Epithelial cell of esophagus (primary cell): ENCODE data around the gene HS3ST4.
"Not testable (repeated sequence)": the region's sequence is repeated elsewhere in the genome, so short reads cannot be mapped to it uniquely, and the experiment has no call there.

Experiments
- DNase-seq: peaks from one replicate; pipeline ENCODE4 v3.0.0; 2010; ENCODE audit warnings: low read depth
- H3K4me3 ChIP-seq: 2 replicates; pipeline ENCODE4 v1.5.1; 2011; ENCODE audit warnings: mild to moderate bottlenecking, low read length, control low read depth
- CTCF ChIP-seq: IDR thresholded peaks from 2 replicates; pipeline ENCODE4 v1.5.1; 2011; ENCODE audit warnings: low read depth, mild to moderate bottlenecking, low read length, control low read depth, inconsistent platforms; ENCODE audit not compliant: insufficient read depth; ENCODE audit errors: missing control alignments

HS3ST4 gene

GRCh38 chr16:26026709-26027450, 335.1 kb downstream of the HS3ST4 start:
- no peak overlapping the region for H3K4me3 ChIP-seq
- DNase-seq, result no peak
- TF ChIP-seq CTCF, result no peak

- TF ChIP-seq CTCF, result no peak
- DNase-seq, result no peak
- H3K4me3 ChIP-seq, result no peak overlapping the region
These were observed 339.5 kb downstream of the HS3ST4 start for GRCh38 chr16:26031286-26031685.

- not testable (repeated sequence) for DNase-seq
These were observed 340.9 kb downstream of the HS3ST4 start for GRCh38 chr16:26032661-26033060.

GRCh38 chr16:26041952-26042668, 350.4 kb downstream of the HS3ST4 start:
- DNase-seq, result no peak
- no peak overlapping the region for H3K4me3 ChIP-seq
- no peak for TF ChIP-seq CTCF

More at GRCh38 chr16:26032661-26033060, 340.9 kb downstream of the HS3ST4 start:
- not testable (repeated sequence) for H3K4me3 ChIP-seq

GRCh38 chr16:26050472-26050871, 358.7 kb downstream of the HS3ST4 start:
- no peak for TF ChIP-seq CTCF
- DNase-seq, result no peak
- no peak overlapping the region for H3K4me3 ChIP-seq

- no peak overlapping the region for H3K4me3 ChIP-seq
- TF ChIP-seq CTCF, result no peak
- no peak for DNase-seq
These were observed 359.3 kb downstream of the HS3ST4 start for GRCh38 chr16:26051063-26051462.

GRCh38 chr16:26053889-26054288, 362.1 kb downstream of the HS3ST4 start:
- no peak overlapping the region for H3K4me3 ChIP-seq
- TF ChIP-seq CTCF, result no peak
- DNase-seq, result no peak
